Activated CD8-positive, alpha-beta memory T cell treated with anti-CD3 and anti-CD28 coated beads, Interleukin-2, amount 50 U/mL, for 24 hours (primary cell): ENCODE measurements around the gene UPP2.

Experiments
- DNase-seq: peaks from one replicate; pipeline ENCODE4 v3.0.0-alpha.2; 2020; ENCODE audit errors: extremely low read depth

Gene UPP2

DNA sequence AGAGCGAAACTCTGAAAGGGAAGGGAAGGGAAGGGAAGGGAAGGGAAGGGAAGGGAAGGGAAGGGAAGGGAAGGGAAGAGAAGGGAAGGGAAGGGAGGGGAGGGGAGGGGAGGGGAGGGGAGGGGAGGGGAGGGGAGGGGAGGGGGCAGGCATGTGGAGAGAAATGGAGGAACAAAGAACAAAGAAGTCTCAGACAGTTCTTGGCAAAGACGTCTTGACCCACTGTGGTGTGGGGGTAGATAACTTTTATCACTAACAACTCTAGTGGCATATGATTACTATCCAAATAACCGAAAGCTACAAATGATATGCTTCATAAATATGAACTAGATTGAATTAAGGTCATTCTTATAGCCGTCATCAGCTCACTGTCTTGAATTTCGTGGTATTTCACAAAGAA, 3.2 kb downstream of the UPP2 start:
- DNase-seq: no peak

GRCh38 chr2:158112992-158113391, 11.3 kb downstream of the UPP2 start:
- DNase-seq: no peak

DNA sequence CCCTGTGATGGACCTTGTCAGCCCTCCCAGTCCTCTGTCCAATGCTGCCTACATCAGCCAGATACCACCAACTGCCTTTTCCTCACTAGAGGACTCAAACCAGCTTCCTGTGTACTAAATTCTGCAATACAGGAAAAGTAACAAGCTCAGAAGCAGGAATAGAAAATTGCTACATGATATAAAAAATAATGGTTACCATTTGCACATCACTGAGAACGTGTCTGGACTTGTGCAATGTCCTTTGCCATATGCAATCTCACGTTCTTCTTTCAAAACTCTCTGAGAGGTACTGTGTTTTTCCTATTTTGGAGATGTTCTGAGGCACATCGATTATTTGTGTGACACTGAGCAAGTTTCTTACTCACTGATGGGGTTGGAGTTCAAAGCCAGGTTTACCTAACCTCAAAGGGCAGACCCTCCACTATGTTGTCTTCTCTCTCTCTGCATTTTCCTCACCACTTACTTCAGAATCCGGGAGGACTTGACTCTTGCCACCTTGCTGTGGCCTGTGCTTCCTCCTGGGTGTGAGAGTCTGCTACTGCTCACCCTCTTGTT, 12.1 kb downstream of the UPP2 start:
- no peak for DNase-seq

- no peak for DNase-seq
Observed at GRCh38 chr2:158114516-158114915, 12.8 kb downstream of the UPP2 start.

- DNase-seq: no peak
Observed at GRCh38 chr2:158115202-158115767, 13.6 kb downstream of the UPP2 start.

DNA sequence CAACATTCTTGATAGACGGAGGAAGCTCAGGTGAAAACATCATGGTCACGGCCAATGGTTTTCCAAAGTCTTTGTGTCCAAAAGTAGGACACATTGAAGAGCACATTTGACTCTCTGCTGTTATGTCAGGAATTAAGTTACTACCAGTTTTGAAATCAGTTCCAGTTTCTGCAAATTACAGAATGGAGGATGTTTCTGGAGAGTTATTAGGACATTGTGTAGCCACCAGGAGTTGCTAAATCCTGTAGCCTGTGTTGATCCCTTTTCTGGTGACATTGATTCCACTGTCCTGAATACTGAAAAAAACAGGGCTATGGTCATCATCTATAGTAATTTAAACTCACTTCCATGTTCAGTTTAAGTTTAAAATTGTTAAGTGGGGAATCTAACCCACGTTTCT, 15.3 kb downstream of the UPP2 start:
- no peak for DNase-seq

- DNase-seq: no peak
Observed at GRCh38 chr2:158120102-158120501, 18.4 kb downstream of the UPP2 start.

- DNase-seq: no peak
Observed at GRCh38 chr2:158120664-158121641, 19.3 kb downstream of the UPP2 start.

GRCh38 chr2:158124896-158125295, 23.2 kb downstream of the UPP2 start:
- no peak for DNase-seq

DNA sequence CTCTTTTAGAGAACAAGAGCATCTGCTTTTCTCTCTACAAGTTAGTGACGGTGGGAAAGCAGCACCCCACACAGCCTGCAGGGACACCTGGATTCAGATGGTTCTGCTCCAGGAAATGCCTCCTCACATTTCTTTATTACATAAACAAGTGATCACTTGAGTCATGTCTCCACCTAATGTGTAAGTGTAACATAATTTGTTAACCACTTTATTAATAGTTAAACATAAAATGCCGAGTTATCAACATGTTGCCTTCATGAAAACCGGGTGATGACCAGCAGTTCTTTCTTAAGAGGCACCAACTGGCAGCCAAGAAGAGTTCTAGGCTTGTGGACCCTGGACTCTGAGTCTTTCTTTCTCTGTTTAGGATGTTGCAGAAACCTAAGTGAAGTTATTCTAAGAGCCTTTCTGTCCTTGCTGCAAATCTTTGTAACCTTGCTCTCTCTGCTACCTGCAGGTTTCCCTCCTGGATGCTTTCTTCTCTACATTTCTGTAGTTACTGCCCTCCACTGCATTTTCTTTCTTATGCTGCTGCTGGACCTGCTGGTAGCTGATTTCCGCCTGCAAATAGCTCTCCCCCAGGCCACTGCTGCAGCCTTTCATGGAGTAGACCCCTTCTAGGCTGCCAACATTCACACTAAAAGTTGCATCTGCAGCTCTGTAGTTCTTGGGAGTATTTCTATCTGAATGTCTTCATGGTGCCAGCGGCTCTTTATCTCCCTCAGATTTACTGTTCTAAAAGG, 24.3 kb downstream of the UPP2 start:
- DNase-seq: no peak

- DNase-seq: no peak
Observed at GRCh38 chr2:158127380-158127804, 25.7 kb downstream of the UPP2 start.

- DNase-seq: no peak
Observed at GRCh38 chr2:158128168-158128973, 26.7 kb downstream of the UPP2 start.

- no peak for DNase-seq
Observed at GRCh38 chr2:158129037-158129436, 27.4 kb downstream of the UPP2 start.

DNA sequence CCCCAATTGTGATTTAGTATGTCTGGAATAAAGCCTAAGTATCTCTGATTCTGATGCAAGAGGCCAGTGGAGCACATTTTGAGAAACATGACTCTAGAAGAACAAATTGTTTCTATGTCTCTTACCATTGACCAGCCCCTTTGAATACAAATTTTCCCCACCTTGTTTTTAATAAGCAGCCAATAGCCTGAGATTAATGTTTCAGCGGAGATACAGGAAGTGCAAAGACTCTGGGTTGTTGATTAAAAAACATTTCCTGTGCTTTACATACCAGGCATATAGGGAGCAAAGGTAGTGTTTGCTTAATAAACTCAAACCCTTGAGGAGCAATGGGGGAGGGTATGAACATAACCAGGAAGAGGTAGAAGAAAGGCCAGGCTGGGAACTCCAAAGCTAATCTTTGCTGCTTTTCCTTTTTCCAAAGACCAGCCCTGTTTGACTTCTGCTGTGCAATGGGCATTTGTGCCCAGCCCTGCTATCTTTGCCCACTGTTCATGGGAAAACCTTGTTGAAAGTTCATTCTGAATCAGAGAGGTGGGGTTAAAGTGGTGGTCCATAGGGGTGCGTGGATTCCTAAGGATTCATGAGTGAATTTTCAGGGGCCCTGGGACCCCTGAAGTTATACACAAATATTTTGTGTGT, 29.3 kb downstream of the UPP2 start:
- DNase-seq: no peak

GRCh38 chr2:158131483-158131912, 29.8 kb downstream of the UPP2 start:
- DNase-seq: no peak

DNA sequence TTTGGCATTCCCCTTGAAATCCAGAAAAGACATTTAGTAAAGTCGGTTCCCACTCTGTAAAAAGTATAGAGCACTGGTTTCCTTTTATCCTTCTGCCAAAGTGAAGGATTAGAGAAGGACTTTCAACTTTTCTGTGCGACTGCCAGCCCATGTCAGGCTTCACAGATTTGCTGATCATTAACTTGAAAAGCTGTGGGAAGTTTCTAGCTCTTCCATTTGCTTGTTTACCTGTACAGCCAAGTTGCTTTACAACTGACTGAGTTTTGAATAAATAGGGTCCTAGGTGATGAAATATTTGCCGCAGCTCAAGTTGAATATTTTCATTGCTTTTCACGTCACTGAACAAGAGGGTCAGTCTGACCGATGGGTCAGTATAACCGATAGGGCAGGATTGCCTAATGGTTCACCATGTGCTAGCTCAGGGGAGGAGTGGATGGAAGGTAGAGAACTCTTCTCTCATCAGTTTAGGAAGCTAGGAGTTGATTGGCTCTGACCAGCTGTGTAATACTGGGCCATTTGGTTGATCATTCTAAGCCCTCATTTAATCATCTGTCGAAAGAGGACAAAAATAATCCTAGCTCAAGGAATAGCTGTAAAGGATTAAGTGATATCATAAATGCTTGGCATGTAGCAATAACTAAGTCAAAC, 30.4 kb downstream of the UPP2 start:
- no peak for DNase-seq

DNA sequence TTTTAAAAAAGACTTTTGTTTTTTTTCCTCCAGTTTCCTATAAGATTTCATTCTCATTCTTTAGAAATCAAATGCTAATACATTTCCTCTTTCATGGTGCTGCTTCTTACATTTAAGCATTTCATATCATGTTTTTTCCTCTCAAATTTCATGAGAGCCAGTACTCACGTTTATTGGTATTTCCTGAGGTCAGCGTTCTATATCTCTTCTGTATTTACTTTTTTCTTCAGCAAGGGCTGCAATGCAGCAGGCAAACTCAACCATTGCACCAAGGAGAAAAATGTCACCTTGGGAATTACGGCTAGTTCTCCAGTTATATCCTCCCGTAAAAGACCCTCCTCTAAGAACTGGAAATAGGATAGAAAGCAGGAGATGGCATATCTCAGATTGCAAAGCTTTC, 32.4 kb downstream of the UPP2 start:
- no peak for DNase-seq

DNA sequence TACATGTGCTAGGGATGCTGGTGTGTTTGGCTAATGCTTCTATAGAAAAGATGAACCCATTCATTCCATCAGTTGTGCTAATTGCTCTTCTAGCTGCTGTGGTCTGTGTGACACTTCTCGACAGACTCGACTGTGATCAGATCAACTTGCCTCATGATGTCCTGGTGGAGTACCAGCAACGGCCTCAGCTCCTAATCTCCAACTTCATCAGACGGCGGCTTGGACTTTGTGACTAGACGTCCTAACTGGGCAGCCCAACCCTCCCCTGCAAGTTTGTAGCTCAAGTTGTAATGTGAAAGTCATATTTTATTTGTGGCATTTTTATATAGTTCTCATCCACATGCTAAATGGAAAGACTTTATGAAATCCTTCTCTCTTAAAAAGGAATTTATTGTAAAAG, 33.0 kb downstream of the UPP2 start:
- DNase-seq: no peak

- DNase-seq: no peak
Observed at GRCh38 chr2:158135096-158135495, 33.4 kb downstream of the UPP2 start.

DNA sequence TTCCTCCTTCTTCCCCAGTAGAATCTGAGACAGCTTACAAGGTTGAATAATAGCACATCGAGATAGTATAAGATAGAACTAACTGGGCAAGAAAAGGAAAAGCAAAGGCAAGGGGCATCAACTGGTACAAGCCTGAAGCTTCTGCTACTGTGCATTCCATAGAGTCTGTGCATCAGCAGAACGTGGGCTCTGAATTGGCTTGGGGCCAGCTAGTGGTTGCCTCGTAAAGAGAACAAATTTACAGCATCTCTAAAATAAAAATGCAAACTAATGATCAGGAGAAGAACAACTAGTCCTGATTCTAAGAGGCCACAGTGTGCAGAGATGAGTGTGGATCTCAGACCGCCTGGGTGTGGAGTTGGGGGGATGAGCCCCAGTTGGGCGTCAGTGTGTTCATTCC, 36.6 kb downstream of the UPP2 start:
- no peak for DNase-seq
